Measurements from ENCODE around the gene MOGAT1.

GRCh38 chr2:222751821-222752719, 80.6 kb downstream of the MOGAT1 start:
- TF ChIP-seq ZNF48 (tag by site-specific recombination; IDR thresholded peaks at IDR 0.05) (no peak), CTCF (tag by site-specific recombination; IDR thresholded peaks at IDR 0.05) (no peak), ZNF239 (tag by site-specific recombination; IDR thresholded peaks at IDR 0.05) (no peak), ZNF530 (tag by site-specific recombination; IDR thresholded peaks at IDR 0.05; ENCODE audit: low read depth) (no peak), TCF7L2 (IDR thresholded peaks at IDR 0.05; ENCODE audit: borderline replicate concordance, low read depth, low read length) (no peak)

Data from HEK293 (cell line).